ENCODE measurements around the gene INVS. TPM values are rescaled to one million over a fixed set of nuclear protein-coding genes. Genes with fewer than 3 reads are reported as not detected.

INVS gene
- total and polyA plus RNA-seq, 4 donors, result 11.8 to 33.1 (median 19.2) TPM

Small RNAs within 50 kb of the gene (small RNA-seq; reads per million reads assigned to genes)
- gene RN7SL75P (ENCODE audit: low replicate concordance), result not detected

Other genes with a start within 250 kb of the INVS start
- gene STX17, start 192.6 kb upstream of the INVS start, total RNA-seq, result 10 to 100 TPM; 31.8 to 42.2 TPM
- gene STX17, start 192.6 kb upstream of the INVS start, polyA plus RNA-seq (ENCODE audit: insufficient read length in 2 of 2), result 10 to 100 TPM; 16.2 to 23.0 TPM
- 10 to 100 TPM; 23.2 to 25.6 TPM for gene ERP44, start 243 bp upstream of the INVS start, total RNA-seq
- 10 to 100 TPM; 20.4 to 23.5 TPM for gene ERP44, start 243 bp upstream of the INVS start, polyA plus RNA-seq (ENCODE audit: insufficient read length in 2 of 2)